GM21367 (cell line): ENCODE results near the gene FOXD3.

Source experiments
- ATAC-seq: cut with Tn5 transposase; IDR thresholded peaks from one replicate; pipeline ENCODE4 v1.9.1; 2021; ENCODE audit not compliant: unreplicated experiment

FOXD3 gene

DNA sequence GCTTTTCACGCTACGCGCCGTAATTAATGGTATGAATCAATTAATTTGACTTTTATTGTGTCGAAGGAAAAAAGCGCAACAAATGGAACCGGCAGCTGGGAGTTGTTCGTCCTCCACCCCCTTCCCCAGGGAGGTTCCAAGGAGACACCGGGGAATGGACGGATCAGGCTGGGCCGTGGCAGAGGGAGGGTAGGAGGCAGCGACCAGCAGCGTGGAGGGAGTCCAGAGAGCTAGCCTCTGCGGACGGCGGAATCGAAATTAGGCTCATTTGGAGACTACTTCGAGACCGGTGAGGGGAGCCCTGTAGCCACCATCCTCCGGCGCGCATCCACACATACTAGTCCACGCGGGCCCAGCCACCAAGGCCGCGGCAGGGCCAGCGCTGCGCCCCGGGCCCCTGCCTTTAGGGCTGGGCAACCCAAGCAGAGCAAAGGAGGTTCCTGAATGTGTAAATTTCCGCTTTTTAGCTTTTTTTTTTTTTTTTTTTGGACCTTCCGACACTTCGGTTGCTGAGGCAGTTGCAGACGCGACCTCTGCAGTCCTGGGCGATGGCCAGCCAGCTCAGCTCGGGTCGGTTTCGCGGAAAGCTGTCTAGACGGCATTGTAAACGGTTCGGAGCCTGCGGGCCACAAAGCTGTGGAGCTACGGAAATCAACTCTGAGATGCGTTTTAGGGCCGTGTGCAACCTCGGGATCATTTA is 2.2 kb upstream of the FOXD3 start:
- ATAC-seq: no peak

DNA sequence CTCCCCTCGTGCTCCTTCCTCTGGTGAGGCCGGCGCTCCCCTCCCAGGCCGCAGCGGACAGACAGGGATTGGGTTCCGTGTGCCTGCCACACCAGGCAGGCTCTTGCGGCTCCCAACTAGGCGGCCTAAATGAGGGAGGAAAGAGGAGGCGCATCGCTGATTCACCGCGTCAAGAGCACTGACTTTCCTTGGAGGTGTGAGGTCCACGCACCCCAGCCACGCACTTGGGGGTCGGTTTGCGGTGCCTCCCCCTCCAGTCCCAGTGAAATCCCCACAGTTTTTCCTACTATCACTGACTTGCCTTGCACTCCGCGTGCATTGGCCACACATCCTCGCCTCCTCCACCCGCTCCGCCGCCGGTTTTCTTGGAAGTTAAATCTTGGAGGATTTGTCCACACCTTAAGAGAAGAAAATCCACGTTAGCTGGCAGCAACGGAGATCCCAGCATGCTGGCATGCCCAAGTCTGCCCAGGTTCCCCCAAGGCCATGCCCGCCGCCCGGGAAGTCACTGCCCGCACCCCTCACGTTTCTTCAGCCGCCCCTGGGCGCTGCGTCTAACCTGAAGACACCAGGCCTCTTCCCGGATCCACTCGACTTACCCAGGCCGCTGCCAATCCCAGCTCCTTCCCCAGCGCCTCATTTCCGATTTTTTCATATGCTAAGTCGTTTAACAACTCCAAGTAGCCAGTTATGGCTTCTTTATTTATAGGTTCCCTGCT is 1.1 kb upstream of the FOXD3 start:
- ATAC-seq: no peak

- no peak for ATAC-seq
These were observed 618 bp upstream of the FOXD3 start for GRCh38 chr1:63321785-63322113.

- no peak for ATAC-seq
These were observed 837 bp downstream of the FOXD3 start for GRCh38 chr1:63322944-63323864.

GRCh38 chr1:63323865-63324778 is 1.8 kb downstream of the FOXD3 start:
- ATAC-seq: no peak

DNA sequence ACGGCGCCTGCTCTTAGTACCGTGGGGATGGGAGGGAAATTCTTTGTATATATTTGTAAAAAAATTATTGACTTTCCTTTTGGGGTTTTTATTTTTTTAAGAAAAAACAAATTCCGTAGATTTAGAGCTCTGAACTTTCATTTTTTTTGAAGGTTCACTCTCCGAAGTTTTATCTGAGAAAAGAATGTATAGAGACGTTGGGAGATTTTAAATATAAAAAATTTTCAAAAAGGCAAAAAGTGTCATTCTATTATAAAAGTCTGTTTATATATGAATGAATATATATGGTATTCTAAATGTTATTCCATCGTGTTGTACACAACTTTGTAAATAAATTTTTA is 2.4 kb downstream of the FOXD3 start:
- ATAC-seq: no peak

DNA sequence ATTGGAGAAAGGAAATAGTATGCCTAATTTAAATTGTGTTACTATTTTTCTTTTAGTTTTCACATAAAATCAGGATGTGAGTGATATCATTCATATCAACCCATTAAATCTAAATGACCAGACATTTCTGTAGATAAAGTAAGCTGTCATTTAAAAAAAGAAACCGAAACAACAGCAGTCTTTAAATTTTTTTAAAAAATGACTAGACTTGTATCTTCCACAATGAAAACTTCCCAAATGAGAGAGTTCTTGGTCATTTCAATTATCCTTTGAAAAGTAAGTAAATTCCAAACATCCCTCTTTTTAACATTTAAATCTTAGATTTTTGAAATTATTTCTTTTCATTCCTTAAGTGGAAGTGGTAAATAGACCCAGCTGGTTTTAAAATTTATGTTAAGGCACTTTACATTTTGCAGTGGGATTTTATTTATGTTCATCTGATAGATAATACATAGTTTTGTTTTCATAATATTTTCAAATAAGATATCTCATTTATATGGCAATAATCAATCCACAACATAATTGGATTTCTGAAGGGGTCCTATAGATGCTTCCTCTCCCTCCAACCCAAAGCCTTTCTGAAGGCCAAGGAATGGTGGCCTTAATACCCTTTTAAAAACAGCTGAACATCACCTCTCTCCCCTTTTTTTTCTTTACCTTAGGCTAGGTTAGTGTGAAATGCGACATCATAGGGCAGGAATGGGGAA is 3.1 kb downstream of the FOXD3 start:
- no peak for ATAC-seq

DNA sequence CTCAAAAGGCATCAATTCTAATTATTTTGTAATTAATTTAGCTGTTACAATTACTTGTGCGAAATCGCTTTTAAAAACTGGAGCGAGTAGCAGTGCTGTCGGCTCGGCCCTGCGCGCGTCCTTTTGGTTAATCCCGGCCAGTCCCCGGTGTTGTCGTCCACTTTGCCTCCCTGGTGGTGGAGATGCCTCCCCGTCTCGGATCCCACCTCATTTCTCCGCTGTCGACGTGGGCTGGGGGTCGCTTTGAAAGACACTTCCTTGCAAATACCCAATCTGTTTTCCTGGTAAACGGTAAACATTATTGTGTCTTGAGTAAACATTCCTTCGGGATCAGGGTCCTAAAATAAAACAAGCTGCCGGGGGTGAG is 3.7 kb downstream of the FOXD3 start:
- ATAC-seq: no peak

GRCh38 chr1:63326473-63327380 is 4.4 kb downstream of the FOXD3 start:
- ATAC-seq: no peak

GRCh38 chr1:63327417-63328054 is 5.2 kb downstream of the FOXD3 start:
- no peak for ATAC-seq

DNA sequence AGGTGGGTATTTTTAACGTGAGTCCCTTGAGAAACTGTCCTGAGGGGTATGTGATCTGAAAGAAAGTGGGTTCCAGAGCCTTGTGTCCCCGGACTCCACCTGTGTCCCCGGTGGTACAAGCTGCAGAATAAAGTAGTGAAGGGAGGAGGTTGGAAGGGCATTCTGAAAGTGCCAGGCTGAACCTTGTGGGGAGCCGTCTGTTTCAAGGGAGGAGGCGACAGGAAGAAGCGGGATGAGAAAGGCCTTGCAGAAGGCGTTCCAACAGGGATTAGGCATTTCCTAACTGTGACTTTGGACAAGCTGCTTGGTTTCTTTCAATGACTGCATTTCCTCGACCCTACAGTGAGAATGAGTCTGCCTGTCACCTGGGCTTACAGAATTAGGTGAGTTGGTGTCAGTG is 5.8 kb downstream of the FOXD3 start:
- ATAC-seq: no peak

- ATAC-seq: no peak
These were observed 6.4 kb downstream of the FOXD3 start for GRCh38 chr1:63328781-63329180.

GRCh38 chr1:63329621-63330330 is 7.4 kb downstream of the FOXD3 start:
- ATAC-seq: no peak

- no peak for ATAC-seq
These were observed 8.1 kb downstream of the FOXD3 start for GRCh38 chr1:63330331-63330916.

DNA sequence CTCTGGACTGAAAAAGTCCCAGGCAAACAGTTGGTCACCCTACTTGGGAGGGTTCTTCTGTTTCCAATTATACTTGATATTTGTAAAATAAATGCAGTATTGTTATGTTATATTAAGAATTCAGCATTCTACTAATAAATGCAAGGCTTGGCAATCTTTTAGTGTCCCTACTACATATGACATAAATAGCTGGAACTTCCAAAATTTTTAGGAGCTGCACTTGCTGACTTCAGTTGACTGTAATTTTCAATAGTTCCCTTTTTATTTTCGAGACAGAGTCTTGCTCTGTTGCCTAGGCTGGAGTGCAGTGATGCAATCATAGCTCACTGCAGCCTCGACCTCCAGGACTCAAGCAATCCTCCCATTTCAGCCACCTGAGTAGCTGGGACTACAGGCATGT is 20.0 kb downstream of the FOXD3 start:
- no peak for ATAC-seq

- no peak for ATAC-seq
These were observed 21.6 kb downstream of the FOXD3 start for GRCh38 chr1:63343922-63344321.

GRCh38 chr1:63350320-63350719 is 28.0 kb downstream of the FOXD3 start:
- no peak for ATAC-seq

GRCh38 chr1:63352736-63353135 is 30.4 kb downstream of the FOXD3 start:
- ATAC-seq: no peak
